Fibroblast of lung (primary cell): Measurements from ENCODE around the gene ZNF474. TPM values are rescaled to one million over a fixed set of nuclear protein-coding genes. Genes with fewer than 3 reads are reported as not detected.

ENCODE experiments used
- DNase-seq, 2 donors: peaks; one replicate each; pipeline versions ENCODE4 v3.0.0 to v3.0.0-alpha.2; 2010; ENCODE audit warnings: low read depth in 2 of 2
- H2AFZ ChIP-seq: 2 replicates; pipeline ENCODE4 v1.5.1; 2012; ENCODE audit warnings: low read length, control low read depth, inconsistent platforms
- H3K27ac ChIP-seq: 2 replicates; pipeline ENCODE4 v1.5.1; 2011; ENCODE audit warnings: low read length, control low read depth; ENCODE audit not compliant: insufficient read depth
- H3K27me3 ChIP-seq: 2 replicates; pipeline ENCODE4 v1.5.1; 2011; ENCODE audit warnings: mild to moderate bottlenecking, low read length; ENCODE audit not compliant: control insufficient read depth, insufficient read depth
- H3K36me3 ChIP-seq: 2 replicates; pipeline ENCODE4 v1.5.1; 2011; ENCODE audit warnings: low read length; ENCODE audit not compliant: control insufficient read depth, insufficient read depth
- H3K4me1 ChIP-seq: 2 replicates; pipeline ENCODE4 v1.5.1; 2011; ENCODE audit warnings: low read length; ENCODE audit not compliant: control insufficient read depth, insufficient read depth; ENCODE audit errors: extremely low read depth
- H3K4me2 ChIP-seq: 2 replicates; pipeline ENCODE4 v1.5.1; 2011; ENCODE audit warnings: low read length, control low read depth; ENCODE audit not compliant: insufficient read depth; ENCODE audit errors: extremely low read depth
- H3K4me3 ChIP-seq, 4 experiments: fragments of 200-600 bp in 1 of 4; sonication (generic) in 1 of 4; replicated peaks in 1 of 4; 2 replicates each; pipeline ENCODE4 v1.5.1; 2011 to 2016; ENCODE audit warnings: low read length in 4 of 4, low read depth in 3 of 4, mild to moderate bottlenecking in 3 of 4, control low read depth in 2 of 4, inconsistent platforms in 1 of 4, mixed read lengths in 1 of 4; ENCODE audit not compliant: insufficient read depth in 1 of 4; ENCODE audit errors: control extremely low read depth in 1 of 4
- H3K79me2 ChIP-seq: 2 replicates; pipeline ENCODE4 v1.5.1; 2012; ENCODE audit warnings: mild to moderate bottlenecking, low read length, inconsistent platforms; ENCODE audit not compliant: control insufficient read depth, insufficient read depth
- H3K9ac ChIP-seq: 2 replicates; pipeline ENCODE4 v1.5.1; 2011; ENCODE audit warnings: mild to moderate bottlenecking, low read length, control low read depth; ENCODE audit not compliant: insufficient read depth
- H3K9me3 ChIP-seq: 2 replicates; pipeline ENCODE4 v1.5.1; 2012; ENCODE audit warnings: low read depth, low read length; ENCODE audit not compliant: control insufficient read depth, insufficient read depth
- H4K20me1 ChIP-seq: 2 replicates; pipeline ENCODE4 v1.5.1; 2011; ENCODE audit warnings: low read length; ENCODE audit not compliant: control insufficient read depth, insufficient read depth; ENCODE audit errors: extremely low read depth
- CTCF ChIP-seq, 2 donors: IDR thresholded peaks in 1 of 2; conservative IDR thresholded peaks in 1 of 2; 1 replicate in 1 of 2; 2 replicates in 1 of 2; pipeline ENCODE4 v1.5.1; 2011 to 2012; ENCODE audit warnings: low read length in 2 of 2, control low read depth in 1 of 2, inconsistent platforms in 1 of 2, low read depth in 1 of 2, mild to moderate bottlenecking in 1 of 2
- EZH2 ChIP-seq: IDR thresholded peaks from 2 replicates; pipeline ENCODE4 v1.5.1; 2012; ENCODE audit warnings: low read length, control low read depth, mild to moderate bottlenecking; ENCODE audit errors: missing control alignments
- polyA plus RNA-seq, 2 donors: library from polyadenylated mRNA; depleted of rRNA in 1 of 2; stranded (reverse) in 1 of 2; unstranded in 1 of 2; fragments of >200 nt; gene quantifications; 2 replicates each; pipeline ENCODE4 v1.2.1, GENCODE V29; 2011 to 2012; ENCODE audit warnings: missing spikeins in 1 of 2
- total RNA-seq: library from RNA; depleted of rRNA; stranded (reverse); fragments of >200 nt; gene quantifications from 2 replicates; pipeline ENCODE4 v1.2.1, GENCODE V29; 2014

The ZNF474 gene
- total and polyA plus RNA-seq, 2 donors (not counting 1 experiment from before 2014, with no cell fraction given), result 0.17 to 0.20 TPM

GRCh38 chr5:122112733-122113558 lies 16.4 kb upstream of the ZNF474 start:
- TF ChIP-seq CTCF (conservative IDR thresholded peaks at IDR 0.05 in 1 of 2, IDR thresholded peaks at IDR 0.05 in 1 of 2; ENCODE audit: low read depth in 1 of 2, low read length in 2 of 2), result no peak
- no peak for TF ChIP-seq EZH2
- no peaks in the 10 kb centered on the region for H3K4me1 ChIP-seq
- DNase-seq, result no peak
- no peak overlapping the region for H3K9ac ChIP-seq
- H3K27me3 ChIP-seq, result no peaks in the 10 kb centered on the region
- H3K4me3 ChIP-seq, result no peak overlapping the region
- no peak overlapping the region for H3K4me2 ChIP-seq
- no peak overlapping the region for H3K27ac ChIP-seq
- H3K79me2 ChIP-seq, result no peaks in the 10 kb centered on the region
- no peaks in the 10 kb centered on the region for H4K20me1 ChIP-seq
- H3K9me3 ChIP-seq, result no peaks in the 10 kb centered on the region
- H2AFZ ChIP-seq, result no peak overlapping the region
- no peaks in the 10 kb centered on the region for H3K36me3 ChIP-seq

DNA sequence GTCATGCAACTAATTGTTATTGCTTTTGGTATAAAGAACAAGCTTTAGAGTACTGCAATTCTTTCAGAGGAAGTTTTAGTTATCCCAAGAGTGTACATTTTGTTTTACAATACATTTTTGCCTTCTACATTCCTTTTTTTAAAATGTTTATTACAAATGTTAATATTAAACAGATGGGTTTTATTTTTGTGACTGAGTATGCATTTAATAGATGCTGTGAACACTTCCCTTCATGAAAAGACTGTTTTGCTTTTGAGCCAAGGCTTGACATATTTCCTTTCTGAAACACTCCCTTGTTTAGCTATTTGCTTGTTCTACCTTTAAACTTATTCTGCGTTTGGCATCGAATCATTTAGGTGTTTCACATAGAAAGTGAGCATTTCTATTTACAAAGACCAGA lies 14.8 kb upstream of the ZNF474 start:
- TF ChIP-seq EZH2, result no peak
- TF ChIP-seq CTCF (conservative IDR thresholded peaks at IDR 0.05 in 1 of 2, IDR thresholded peaks at IDR 0.05 in 1 of 2; ENCODE audit: low read depth in 1 of 2, low read length in 2 of 2), result no peak
- DNase-seq, result no peak

DNA sequence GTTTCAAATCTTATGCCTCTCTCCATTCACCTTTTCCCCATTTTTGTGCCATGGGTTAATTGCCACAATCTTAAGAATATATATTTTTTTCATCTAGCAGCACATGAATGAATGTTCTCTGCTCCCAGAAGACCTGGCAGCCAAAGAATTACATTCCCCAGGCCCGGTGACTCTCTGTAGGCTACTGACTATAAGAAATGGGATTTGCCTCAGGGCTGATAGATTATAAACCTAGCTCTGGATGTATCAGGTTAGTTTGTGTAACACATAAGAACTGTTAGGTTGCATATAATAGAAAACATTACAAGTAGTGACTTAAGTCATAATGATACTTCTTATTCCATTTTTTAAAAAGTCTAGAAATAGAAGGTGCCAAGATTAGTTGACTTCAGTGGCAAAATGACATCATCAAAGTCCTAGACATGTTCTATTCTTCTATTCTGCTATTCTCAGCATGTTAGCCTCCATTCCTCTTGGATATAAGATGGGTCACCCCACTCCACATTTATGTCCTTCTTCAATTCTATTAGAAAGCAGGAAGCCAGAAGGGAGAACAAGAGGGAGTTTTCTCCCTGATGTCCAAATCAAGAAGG lies 10.9 kb upstream of the ZNF474 start:
- Histone ChIP-seq H3K27ac (no peak overlapping the region), H4K20me1 (no peaks in the 10 kb centered on the region), H3K9me3 (no peaks in the 10 kb centered on the region), H3K27me3 (no peaks in the 10 kb centered on the region), H3K4me3 (no peak overlapping the region), H2AFZ (no peak overlapping the region), H3K9ac (no peak overlapping the region), H3K4me2 (no peak overlapping the region), H3K36me3 (no peaks in the 10 kb centered on the region), H3K79me2 (no peaks in the 10 kb centered on the region), H3K4me1 (no peaks in the 10 kb centered on the region)
- no peak for DNase-seq
- no peak for TF ChIP-seq CTCF (conservative IDR thresholded peaks at IDR 0.05 in 1 of 2, IDR thresholded peaks at IDR 0.05 in 1 of 2; ENCODE audit: low read depth in 1 of 2, low read length in 2 of 2)
- TF ChIP-seq EZH2, result no peak

More for the DNA sequence above, 14.8 kb upstream of the ZNF474 start:
- Histone ChIP-seq H4K20me1 (no peaks in the 10 kb centered on the region), H3K27me3 (no peaks in the 10 kb centered on the region), H3K4me3 (no peak overlapping the region), H3K4me1 (no peaks in the 10 kb centered on the region), H3K36me3 (no peaks in the 10 kb centered on the region), H3K9ac (no peak overlapping the region), H3K27ac (no peak overlapping the region), H2AFZ (no peak overlapping the region), H3K9me3 (no peaks in the 10 kb centered on the region), H3K79me2 (no peaks in the 10 kb centered on the region), H3K4me2 (no peak overlapping the region)
